Measurements from ENCODE around the gene ATP9B. TPM values are rescaled to one million over a fixed set of nuclear protein-coding genes. Genes with fewer than 3 reads are reported as not detected.

ATP9B gene
- total RNA-seq, 2 experiments from 2014 or later, result 61.9 to 63.5 TPM

DNA sequence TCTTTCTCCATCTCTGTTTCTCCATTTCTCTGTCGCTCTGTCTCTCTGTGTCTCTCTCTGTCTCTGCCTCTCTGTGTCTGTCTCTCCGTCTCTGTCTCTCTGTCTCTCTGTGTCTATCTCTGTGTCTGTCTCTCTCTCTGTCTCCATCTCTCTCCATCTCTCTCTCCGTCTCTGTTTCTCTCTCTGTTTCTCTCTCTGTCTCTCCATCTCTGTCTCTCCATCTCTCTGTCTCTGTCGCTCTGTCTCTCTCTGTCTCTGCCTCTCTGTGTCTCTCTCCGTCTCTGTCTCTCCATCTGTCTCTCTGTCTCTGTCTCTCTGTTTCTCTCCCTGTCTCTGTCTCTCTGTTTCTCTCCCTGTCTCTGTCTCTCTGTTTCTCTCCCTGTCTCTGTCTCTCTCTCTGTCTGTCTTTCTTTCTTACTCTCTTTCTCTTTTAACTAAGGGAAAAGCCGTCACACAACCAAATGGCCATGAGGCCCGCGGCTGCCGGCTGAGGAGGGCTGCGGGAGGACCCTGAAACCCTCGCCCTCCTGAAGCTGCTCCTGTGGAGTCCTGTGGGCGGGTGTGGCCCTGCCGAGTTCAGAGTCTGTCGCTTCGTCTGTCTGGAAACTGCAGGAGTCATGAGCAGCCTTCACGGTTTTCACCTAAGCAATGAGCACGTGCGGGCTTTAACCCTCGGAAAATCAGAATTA lies 355.8 kb downstream of the ATP9B start:
- Histone ChIP-seq H3K27me3 (ENCODE audit: control insufficient read depth in 1 of 2, insufficient read depth in 2 of 2, low read length in 2 of 2) (no peaks in the 10 kb centered on the region), H3K4me1 (ENCODE audit: insufficient read depth, low read length) (peaks cover 24% of the 10 kb centered on the region), H3K27ac (ENCODE audit: low read depth in 1 of 2, low read length in 2 of 2) (no peak overlapping the region), H3K9me3 (ENCODE audit: control insufficient read depth in 1 of 2, insufficient read depth in 1 of 2, low read length in 2 of 2) (no peaks in the 10 kb centered on the region), H3K36me3 (ENCODE audit: insufficient read depth, low read length) (peaks cover 47% of the 10 kb centered on the region), H3K4me3 (ENCODE audit: low read length) (no peak overlapping the region)
- TF ChIP-seq, protein P1, sequence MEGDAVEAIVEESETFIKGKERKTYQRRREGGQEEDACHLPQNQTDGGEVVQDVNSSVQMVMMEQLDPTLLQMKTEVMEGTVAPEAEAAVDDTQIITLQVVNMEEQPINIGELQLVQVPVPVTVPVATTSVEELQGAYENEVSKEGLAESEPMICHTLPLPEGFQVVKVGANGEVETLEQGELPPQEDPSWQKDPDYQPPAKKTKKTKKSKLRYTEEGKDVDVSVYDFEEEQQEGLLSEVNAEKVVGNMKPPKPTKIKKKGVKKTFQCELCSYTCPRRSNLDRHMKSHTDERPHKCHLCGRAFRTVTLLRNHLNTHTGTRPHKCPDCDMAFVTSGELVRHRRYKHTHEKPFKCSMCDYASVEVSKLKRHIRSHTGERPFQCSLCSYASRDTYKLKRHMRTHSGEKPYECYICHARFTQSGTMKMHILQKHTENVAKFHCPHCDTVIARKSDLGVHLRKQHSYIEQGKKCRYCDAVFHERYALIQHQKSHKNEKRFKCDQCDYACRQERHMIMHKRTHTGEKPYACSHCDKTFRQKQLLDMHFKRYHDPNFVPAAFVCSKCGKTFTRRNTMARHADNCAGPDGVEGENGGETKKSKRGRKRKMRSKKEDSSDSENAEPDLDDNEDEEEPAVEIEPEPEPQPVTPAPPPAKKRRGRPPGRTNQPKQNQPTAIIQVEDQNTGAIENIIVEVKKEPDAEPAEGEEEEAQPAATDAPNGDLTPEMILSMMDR (IDR thresholded peaks at IDR 0.05), result no peak
- Mint-ChIP-seq H3K27me3 (no peaks in the 10 kb centered on the region), H3K4me3 (no peak overlapping the region), H3K9me3 (no peaks in the 10 kb centered on the region), H3K27ac (peak overlapping the region; percentile 65), H3K4me1 (ENCODE audit: low read depth) (peaks cover 45% of the 10 kb centered on the region), H3K36me3 (ENCODE audit: low read depth) (peaks cover 67% of the 10 kb centered on the region)
- DNase-seq, result no peak
- POLR2A ChIA-PET, result no interaction called here
- intact Hi-C loops (cut with DNase I, micrococcal nuclease), result no loop called here
- CTCF ChIA-PET, result no interaction called here
- ATAC-seq (ENCODE audit: poor library complexity), result no peak

DNA sequence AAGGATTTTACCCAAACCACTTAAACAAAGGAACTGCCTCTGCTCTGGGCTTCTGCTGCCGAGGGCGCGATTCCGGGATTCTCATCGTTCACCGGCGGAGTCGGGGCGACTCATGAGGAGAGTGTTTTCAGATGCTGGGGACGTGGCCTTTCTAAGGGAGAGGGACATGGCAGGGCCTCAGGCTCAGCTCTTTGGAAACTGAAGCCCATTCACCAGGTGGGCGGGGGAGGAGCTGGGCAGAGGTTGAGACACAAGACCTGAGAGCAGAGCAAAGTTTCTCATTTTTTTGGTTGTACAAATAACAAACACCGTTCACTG lies 356.3 kb downstream of the ATP9B start:
- H3K4me1 ChIP-seq (ENCODE audit: insufficient read depth, low read length), result peaks cover 24% of the 10 kb centered on the region
- Mint-ChIP-seq H3K27ac (peak overlapping the region; percentile 65), H3K36me3 (ENCODE audit: low read depth) (peaks cover 62% of the 10 kb centered on the region), H3K4me3 (peak overlapping the region; percentile 11), H3K9me3 (no peaks in the 10 kb centered on the region), H3K27me3 (no peaks in the 10 kb centered on the region), H3K4me1 (ENCODE audit: low read depth) (peaks cover 44% of the 10 kb centered on the region)
- no peaks in the 10 kb centered on the region for H3K9me3 ChIP-seq (ENCODE audit: control insufficient read depth in 1 of 2, insufficient read depth in 1 of 2, low read length in 2 of 2)
- H3K27me3 ChIP-seq (ENCODE audit: control insufficient read depth in 1 of 2, insufficient read depth in 2 of 2, low read length in 2 of 2), result no peaks in the 10 kb centered on the region
- DNase-seq, result no peak
- H3K36me3 ChIP-seq (ENCODE audit: insufficient read depth, low read length), result peaks cover 42% of the 10 kb centered on the region
- intact Hi-C loops (cut with DNase I, micrococcal nuclease), result no loop called here
- no peak overlapping the region for H3K27ac ChIP-seq (ENCODE audit: low read depth in 1 of 2, low read length in 2 of 2)
- no peak for ATAC-seq (ENCODE audit: poor library complexity)
- TF ChIP-seq, protein P1 (IDR thresholded peaks at IDR 0.05), result no peak
- POLR2A ChIA-PET, result no interaction called here
- CTCF ChIA-PET, result no interaction called here
- H3K4me3 ChIP-seq (ENCODE audit: low read length), result no peak overlapping the region

DNA sequence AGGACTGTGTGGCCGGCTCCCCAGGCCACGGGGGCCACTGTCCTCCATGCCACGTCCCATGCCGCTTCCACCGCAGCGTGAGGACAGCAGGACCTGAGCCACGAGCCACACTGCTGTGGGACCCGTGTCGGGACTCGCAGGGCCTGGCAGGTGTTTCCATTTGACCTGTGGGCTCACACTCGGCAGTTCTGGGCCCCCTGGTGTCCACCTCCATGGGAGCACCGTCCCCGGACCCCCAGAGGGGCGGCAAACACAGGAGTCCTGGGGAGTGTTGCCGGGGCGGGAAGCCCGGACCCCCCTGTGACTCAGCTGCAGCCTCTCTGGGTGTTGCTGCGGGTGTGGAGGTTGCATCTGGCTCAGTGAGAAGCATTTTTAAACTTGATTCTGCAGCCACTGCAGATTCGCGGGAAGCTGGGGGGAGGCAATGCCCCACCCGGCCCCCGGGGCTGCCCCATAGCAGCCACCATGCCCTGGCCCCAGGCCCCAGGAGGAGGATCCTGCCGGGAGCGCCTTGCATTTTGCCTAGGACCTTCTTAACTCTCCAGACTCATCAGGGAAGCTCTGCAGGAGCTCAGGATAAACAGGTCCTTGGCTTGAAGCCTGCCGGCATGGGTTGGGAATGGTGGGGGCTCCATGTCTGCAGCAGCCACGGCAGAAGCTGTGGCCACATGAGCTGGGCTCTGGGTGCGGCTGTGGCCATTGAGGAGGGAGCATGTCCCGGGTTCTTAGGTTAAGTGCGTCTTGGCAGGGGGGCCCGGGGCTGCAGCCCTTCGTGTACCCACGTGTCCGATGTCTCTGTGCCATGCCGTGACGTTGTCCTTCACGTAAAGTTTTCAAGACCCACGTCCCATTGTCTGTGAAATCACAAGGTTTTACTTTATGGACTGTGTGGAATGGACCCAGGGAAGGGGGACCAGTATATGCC lies 357.4 kb downstream of the ATP9B start:
- TF ChIP-seq, protein P1 (IDR thresholded peaks at IDR 0.05), result no peak
- no peak for ATAC-seq (ENCODE audit: poor library complexity)
- CTCF ChIA-PET, result no interaction called here
- Histone ChIP-seq H3K9me3 (ENCODE audit: control insufficient read depth in 1 of 2, insufficient read depth in 1 of 2, low read length in 2 of 2) (no peaks in the 10 kb centered on the region), H3K4me3 (ENCODE audit: low read length) (no peak overlapping the region), H3K27ac (ENCODE audit: low read depth in 1 of 2, low read length in 2 of 2) (no peak overlapping the region), H3K36me3 (ENCODE audit: insufficient read depth, low read length) (peaks cover 34% of the 10 kb centered on the region), H3K27me3 (ENCODE audit: control insufficient read depth in 1 of 2, insufficient read depth in 2 of 2, low read length in 2 of 2) (no peaks in the 10 kb centered on the region), H3K4me1 (ENCODE audit: insufficient read depth, low read length) (peaks cover 21% of the 10 kb centered on the region)
- H3K27ac Mint-ChIP-seq, result no peak overlapping the region
- H3K27me3 Mint-ChIP-seq, result no peaks in the 10 kb centered on the region
- peaks cover 44% of the 10 kb centered on the region for H3K4me1 Mint-ChIP-seq (ENCODE audit: low read depth)
- DNase-seq, result no peak
- intact Hi-C loops (cut with DNase I, micrococcal nuclease), result no loop called here
- POLR2A ChIA-PET, result interaction anchor here (0.7 kb wide), 1 partner anchor 26 kb away, joined by 3 read pairs; no protein-coding TSS in a partner anchor
- H3K4me3 Mint-ChIP-seq, result no peak overlapping the region
- H3K9me3 Mint-ChIP-seq, result no peaks in the 10 kb centered on the region
- H3K36me3 Mint-ChIP-seq (ENCODE audit: low read depth), result peaks cover 53% of the 10 kb centered on the region

All from CD4-positive, alpha-beta T cell (primary cell).